Globus pallidus (tissue), 1 donor: ENCODE measurements around the gene MINAR2.

Source experiments
- DNase-seq: peaks from one replicate; pipeline ENCODE4 v3.0.0-alpha.2; 2015; ENCODE audit warnings: low spot score

MINAR2 gene

DNA sequence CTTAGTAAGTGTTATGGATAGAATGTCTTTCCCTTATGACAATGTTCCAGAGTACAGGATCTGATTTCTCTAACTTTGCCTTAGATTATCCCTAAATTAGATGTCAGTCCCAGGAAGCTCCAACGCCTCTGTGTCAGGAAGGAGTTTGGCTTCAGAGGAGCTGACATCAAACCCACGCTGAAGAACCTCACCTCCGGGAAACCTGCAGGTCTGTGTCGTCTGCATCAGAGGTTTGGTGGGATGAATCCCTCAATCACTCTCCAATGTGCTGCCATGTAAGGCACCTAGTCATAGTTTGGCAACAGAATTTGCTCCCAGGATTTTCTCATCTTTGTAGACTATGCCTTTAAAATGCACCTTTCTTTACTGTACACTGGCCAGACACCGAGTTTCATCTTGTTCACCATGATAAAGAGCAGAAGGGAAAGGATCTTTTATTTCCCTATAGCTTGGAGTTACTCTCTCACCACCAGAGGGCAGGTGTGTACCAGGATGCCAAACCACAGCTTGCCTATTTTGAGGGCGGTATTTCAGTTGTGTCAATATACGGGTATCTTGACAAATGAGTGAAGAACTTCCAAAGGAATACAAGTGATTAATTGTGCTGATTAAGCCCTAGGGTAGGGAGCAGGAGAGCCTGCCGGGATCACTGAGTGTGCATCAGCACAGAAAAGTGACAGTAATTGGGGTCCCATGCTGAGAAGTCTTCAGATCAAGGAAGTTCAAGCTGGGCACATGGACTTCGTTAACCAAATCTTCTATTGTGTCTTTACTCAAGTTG, 23.4 kb downstream of the MINAR2 start:
- peak; percentile 69 for DNase-seq

DNA sequence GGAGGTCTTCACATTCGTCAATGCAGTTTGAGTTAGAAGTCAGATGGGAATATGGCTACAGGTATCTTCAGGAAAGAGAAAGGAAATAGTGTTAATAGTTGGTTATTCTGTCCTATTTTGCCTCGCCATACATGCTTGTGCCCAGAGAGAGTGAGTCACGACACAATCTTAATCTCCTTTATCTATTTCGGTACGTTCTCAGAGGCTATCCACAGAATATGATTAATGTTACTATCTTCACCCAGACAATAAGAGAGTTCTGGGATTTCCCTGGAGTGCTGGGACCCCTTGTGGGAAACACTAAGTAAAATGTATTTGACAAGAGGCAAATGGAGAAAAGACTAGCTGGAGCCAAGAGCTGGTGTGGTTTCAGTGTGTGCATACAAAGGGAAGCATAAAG, 25.5 kb downstream of the MINAR2 start:
- DNase-seq: no peak

DNA sequence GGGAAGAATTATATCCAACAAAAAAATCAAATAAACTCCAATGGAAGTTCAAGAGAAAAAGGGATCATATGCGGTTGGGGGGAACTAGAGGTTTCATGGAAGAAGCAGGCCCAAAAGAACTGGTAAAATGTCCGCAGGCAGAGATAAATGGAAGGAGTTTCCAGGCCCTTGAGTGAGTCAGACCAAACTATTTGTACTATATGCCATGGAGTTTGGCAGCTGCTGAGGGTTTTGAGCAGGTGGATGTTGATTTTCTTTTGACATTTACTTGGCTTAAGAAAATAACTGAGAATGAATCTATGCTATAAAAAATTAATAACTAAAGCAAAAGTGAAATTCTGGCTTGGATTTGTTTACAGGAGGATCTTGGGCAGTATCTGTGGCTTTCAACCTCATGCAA, 33.7 kb downstream of the MINAR2 start:
- no peak for DNase-seq

DNA sequence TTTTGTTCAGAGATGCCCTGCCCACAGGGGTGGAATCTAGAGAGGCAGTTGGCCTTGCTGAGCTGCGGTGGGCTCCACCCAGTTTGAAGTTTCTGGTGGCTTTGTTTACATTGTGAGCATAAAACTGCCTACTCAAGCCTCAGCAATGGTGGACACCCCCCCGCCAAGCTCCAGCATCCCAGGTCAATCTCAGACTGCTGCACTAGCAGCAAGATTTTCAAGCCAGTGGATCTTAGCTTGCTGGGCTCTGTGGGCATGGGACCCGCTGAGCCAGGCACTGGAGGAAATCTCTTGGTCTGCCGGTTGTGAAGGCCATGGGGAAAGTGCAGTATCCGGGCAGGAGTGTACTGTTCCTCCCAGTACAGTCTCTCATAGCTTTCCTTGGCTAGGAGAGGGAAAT, 55.5 kb downstream of the MINAR2 start:
- no peak for DNase-seq

DNA sequence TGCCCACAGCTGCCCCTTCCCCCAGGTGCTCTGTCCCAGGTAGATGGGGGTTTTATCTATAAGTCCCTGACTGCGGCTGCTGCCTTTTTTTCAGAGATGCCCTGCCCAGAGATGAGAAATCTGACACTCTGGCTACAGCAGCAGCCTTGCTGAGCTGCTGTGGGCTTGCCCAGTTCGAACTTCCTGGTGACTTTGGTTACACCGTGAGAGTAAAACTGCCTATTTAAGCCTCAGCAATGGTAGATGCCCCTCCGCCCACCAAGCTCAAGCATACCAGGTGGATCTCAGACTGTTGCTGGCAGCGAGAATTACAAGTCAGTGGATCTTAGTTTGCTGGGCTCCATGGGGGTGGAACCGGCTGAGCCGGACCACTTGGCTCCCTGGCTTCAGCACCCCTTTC, 56.8 kb downstream of the MINAR2 start:
- no peak for DNase-seq

DNA sequence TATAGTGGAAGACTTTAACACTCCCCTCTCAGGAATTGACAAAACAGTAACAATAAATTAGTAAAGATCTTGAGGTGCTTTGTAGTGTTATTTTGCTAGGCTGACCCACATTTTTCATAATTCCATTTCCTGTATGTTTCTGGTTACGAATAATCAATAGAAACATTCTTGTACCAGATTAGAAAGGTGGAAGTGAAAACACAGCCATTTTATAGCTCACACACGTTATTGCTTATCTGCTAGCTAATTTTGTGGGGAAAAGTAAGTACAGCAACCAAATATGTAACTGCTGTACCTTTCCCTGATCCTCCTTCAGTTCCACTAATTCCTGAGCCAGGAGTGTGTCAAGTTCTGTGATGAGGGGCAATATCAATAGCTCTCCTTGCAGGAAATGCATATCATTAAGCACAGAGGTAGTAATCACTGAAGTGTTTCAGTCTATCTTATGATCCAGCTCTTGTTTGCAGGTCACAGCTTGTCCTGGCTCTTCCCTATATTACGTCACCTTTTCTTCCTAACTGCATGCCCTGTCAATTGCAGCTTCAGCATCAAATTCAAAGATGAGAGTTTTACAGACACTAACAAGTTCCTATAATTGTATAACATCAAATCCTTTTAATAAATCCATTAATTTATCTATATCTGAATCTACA, 59.4 kb downstream of the MINAR2 start:
- no peak for DNase-seq
